HG03378 (cell line): ENCODE measurements around the gene FNDC8.
"Not testable (repeated sequence)": the region's sequence is repeated elsewhere in the genome, so short reads cannot be mapped to it uniquely, and the experiment has no call there.

Experiments used
- ATAC-seq: cut with Tn5 transposase; IDR thresholded peaks from one replicate; pipeline ENCODE4 v1.9.1; 2021; ENCODE audit warnings: mild to moderate bottlenecking, moderate library complexity; ENCODE audit not compliant: unreplicated experiment

FNDC8 gene

GRCh38 chr17:35121315-35121714 is at the start of gene FNDC8:
Gene FNDC8 (plus strand): TSS chr17:35121615. CDS start chr17:35121694, 79 bp downstream.
- no peak for ATAC-seq

- no peak for ATAC-seq
Measured at GRCh38 chr17:35073183-35073790, 48.1 kb upstream of the FNDC8 start.

- no peak for ATAC-seq
Measured at GRCh38 chr17:35073991-35074627, 47.3 kb upstream of the FNDC8 start.

- ATAC-seq, result no peak
Measured at GRCh38 chr17:35074711-35075707, 46.4 kb upstream of the FNDC8 start.

- no peak for ATAC-seq
Measured at GRCh38 chr17:35076874-35077273, 44.5 kb upstream of the FNDC8 start.

GRCh38 chr17:35079547-35080423 is 41.6 kb upstream of the FNDC8 start:
- no peak for ATAC-seq

GRCh38 chr17:35080536-35080935 is 40.9 kb upstream of the FNDC8 start:
- ATAC-seq, result peak; percentile 67

GRCh38 chr17:35081638-35082037 is 39.8 kb upstream of the FNDC8 start:
- ATAC-seq, result no peak

GRCh38 chr17:35082073-35082657 is 39.2 kb upstream of the FNDC8 start:
- no peak for ATAC-seq

- no peak for ATAC-seq
Measured at GRCh38 chr17:35083071-35083470, 38.3 kb upstream of the FNDC8 start.

- no peak for ATAC-seq
Measured at GRCh38 chr17:35084987-35085386, 36.4 kb upstream of the FNDC8 start.

- no peak for ATAC-seq
Measured at GRCh38 chr17:35086164-35086563, 35.3 kb upstream of the FNDC8 start.

GRCh38 chr17:35086931-35087573 is 34.4 kb upstream of the FNDC8 start:
- ATAC-seq, result no peak

GRCh38 chr17:35087731-35088355 is 33.6 kb upstream of the FNDC8 start:
- ATAC-seq, result no peak

GRCh38 chr17:35088356-35088880 is 33.0 kb upstream of the FNDC8 start:
- ATAC-seq, result peak; percentile 16

- peak; percentile 44 for ATAC-seq
Measured at GRCh38 chr17:35088881-35089585, 32.4 kb upstream of the FNDC8 start.

GRCh38 chr17:35089586-35090296 is 31.7 kb upstream of the FNDC8 start:
- peak; percentile 22 for ATAC-seq

GRCh38 chr17:35090707-35091106 is 30.7 kb upstream of the FNDC8 start:
- not testable (repeated sequence) for ATAC-seq
